Ovary (tissue), 9 donors: ENCODE results near the gene PRKG1. TPM values are rescaled to one million over a fixed set of nuclear protein-coding genes. Genes with fewer than 3 reads are reported as not detected.
A peak's percentile ranks its signal among the peaks of the same experiment; 100 is the strongest.

Experiments
- DNase-seq, 5 donors: peaks; one replicate each; pipeline ENCODE4 v3.0.0-alpha.2; 2019 to 2020
- H3K27ac ChIP-seq, 2 donors: fragments of 200-600 bp; one replicate each; pipeline versions ENCODE4 v1.5.1 to v1.8.0; 2019 to 2022
- H3K27me3 ChIP-seq: fragments of 200-600 bp; one replicate; pipeline ENCODE4 v1.8.0; 2022
- H3K36me3 ChIP-seq: fragments of 200-600 bp; sonication (generic); one replicate; pipeline ENCODE4 v1.5.1; 2019
- H3K4me1 ChIP-seq: one replicate; pipeline ENCODE4 v1.8.1; 2013; ENCODE audit warnings: mild to moderate bottlenecking, moderate library complexity; ENCODE audit not compliant: insufficient read depth
- H3K4me3 ChIP-seq: fragments of 200-600 bp; sonication (generic); one replicate; pipeline ENCODE4 v1.5.1; 2017
- H3K9me3 ChIP-seq, 2 donors: fragments of 200-600 bp in 1 of 2; sonication (generic) in 1 of 2; one replicate each; pipeline versions ENCODE4 v1.5.1 to v1.8.1; 2013 to 2019; ENCODE audit warnings: mild to moderate bottlenecking in 1 of 2, moderate library complexity in 1 of 2
- EP300 ChIP-seq: sonication (generic); formaldehyde crosslinking; IDR thresholded peaks from one replicate; pipeline ENCODE4 v1.6.1; 2017; ENCODE audit warnings: antibody characterized with exemption
- POLR2A ChIP-seq: fragments of 450-650 bp; IDR thresholded peaks from one replicate; pipeline ENCODE4 v1.6.1; 2017; ENCODE audit warnings: antibody characterized with exemption, mild to moderate bottlenecking, moderate library complexity
- WGBS, 3 donors: extraction: QIAGEN DNeasy Blood & Tissue Kit in 1 of 3; methylation state at CpG; one replicate each; pipeline versions ENCODE4 v1.1.5 to v1.1.7; 2013 to 2017; 5-methylcytosine and 5-hydroxymethylcytosine counted together
- intact Hi-C, 4 donors: fragments of 100-400 bp; cut with DNase I; formaldehyde crosslinking; loops; one replicate each; pipeline versions ENCODE4 v1.11.0 to v1.15.1; 2022 to 2023
- polyA plus RNA-seq, 2 donors: library from polyadenylated mRNA; stranded (reverse); fragments of 200-250 nt in 1 of 2; fragments of 350-450 nt in 1 of 2; fragmentation: Illumina TruSeq in 1 of 2; extraction: RNeasy Lipid Tissue Mini Kit (QIAGEN cat#74804) in 1 of 2; gene quantifications; one replicate each; pipeline ENCODE4 v1.2.3, GENCODE V29; 2013 to 2014
- total RNA-seq, 7 donors: library from RNA; depleted of rRNA in 2 of 7; stranded (reverse); fragments of >200 nt in 2 of 7; fragmentation: NEBNext Ultra II Directional in 3 of 7; extraction: Animal tissue kit (Norgen Biotek cat#: 25700) in 3 of 7; gene quantifications; one replicate each; pipeline versions ENCODE4 v1.1.0 to v1.2.4, GENCODE V29; 2016 to 2023
- TF ChIP-seq, protein P1 (sequence below), 3 donors: fragments of 450-650 bp in 2 of 3; fragments of 200-600 bp in 1 of 3; IDR thresholded peaks; one replicate each; pipeline versions ENCODE4 v1.5.1 to v1.8.0; 2016 to 2022; ENCODE audit warnings: antibody characterized with exemption in 3 of 3, mild to moderate bottlenecking in 1 of 3
- donor health status: DM: no; HTN: no; CAD: no; lungs with moderate emphysema.
- donor health status: DM: no; HTN: no; CAD: no.
- donor health status: Bipolar disorder and iron deficiency.
- donor health status: DM: yes; HTN: yes; CAD: no.
- donor health status: DM: no; HTN: no; CAD: no.
- donor health status: DM: yes; HTN: yes; CAD: no.

PRKG1 gene
- total and polyA plus RNA-seq, 9 donors, result 2.8 to 21.1 (median 15.7) TPM

GRCh38 chr10:52212062-52212461, 1137.8 kb downstream of the PRKG1 start:
- intact Hi-C loops, result loop anchor here in 1 of 4 donors (10.0 kb wide), 1 partner anchor 1147 kb away; no protein-coding TSS in a partner anchor
- Histone ChIP-seq H3K9me3 (no peaks in the 10 kb centered on the region), H3K4me3 (no peak overlapping the region), H3K4me1 (no peaks in the 10 kb centered on the region), H3K36me3 (no peaks in the 10 kb centered on the region), H3K27ac (no peak overlapping the region), H3K27me3 (no peaks in the 10 kb centered on the region)
- WGBS, 3 donors, result 50 to 57% (median 55%) methylated on average over 4 of the region's 4 CpGs
- TF ChIP-seq POLR2A, result no peak
- no peak for TF ChIP-seq EP300
- TF ChIP-seq, protein P1, sequence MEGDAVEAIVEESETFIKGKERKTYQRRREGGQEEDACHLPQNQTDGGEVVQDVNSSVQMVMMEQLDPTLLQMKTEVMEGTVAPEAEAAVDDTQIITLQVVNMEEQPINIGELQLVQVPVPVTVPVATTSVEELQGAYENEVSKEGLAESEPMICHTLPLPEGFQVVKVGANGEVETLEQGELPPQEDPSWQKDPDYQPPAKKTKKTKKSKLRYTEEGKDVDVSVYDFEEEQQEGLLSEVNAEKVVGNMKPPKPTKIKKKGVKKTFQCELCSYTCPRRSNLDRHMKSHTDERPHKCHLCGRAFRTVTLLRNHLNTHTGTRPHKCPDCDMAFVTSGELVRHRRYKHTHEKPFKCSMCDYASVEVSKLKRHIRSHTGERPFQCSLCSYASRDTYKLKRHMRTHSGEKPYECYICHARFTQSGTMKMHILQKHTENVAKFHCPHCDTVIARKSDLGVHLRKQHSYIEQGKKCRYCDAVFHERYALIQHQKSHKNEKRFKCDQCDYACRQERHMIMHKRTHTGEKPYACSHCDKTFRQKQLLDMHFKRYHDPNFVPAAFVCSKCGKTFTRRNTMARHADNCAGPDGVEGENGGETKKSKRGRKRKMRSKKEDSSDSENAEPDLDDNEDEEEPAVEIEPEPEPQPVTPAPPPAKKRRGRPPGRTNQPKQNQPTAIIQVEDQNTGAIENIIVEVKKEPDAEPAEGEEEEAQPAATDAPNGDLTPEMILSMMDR (IDR thresholded peaks at IDR 0.05), result no peak
- DNase-seq, result no peak

DNA sequence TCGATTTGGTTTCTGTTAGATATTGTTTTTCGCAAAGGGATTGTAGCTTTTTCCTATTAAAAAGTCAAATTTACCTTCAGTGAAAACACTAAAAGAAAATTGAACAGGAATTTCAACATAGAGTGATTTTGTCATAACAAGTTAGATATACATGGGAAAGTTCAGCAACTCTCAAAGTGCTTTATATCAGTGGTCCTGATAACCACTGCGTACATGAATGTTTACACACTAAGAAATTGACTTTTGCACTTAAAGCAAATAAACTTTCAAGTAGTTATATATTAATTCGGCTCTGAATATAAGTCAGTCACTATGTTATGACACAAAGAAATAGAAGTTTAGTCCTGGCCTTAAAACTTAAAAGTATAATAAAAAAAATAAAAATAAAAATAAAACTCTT, 1138.5 kb downstream of the PRKG1 start:
- Histone ChIP-seq H3K9me3 (no peaks in the 10 kb centered on the region), H3K36me3 (no peaks in the 10 kb centered on the region), H3K27me3 (no peaks in the 10 kb centered on the region), H3K27ac (no peak overlapping the region), H3K4me1 (no peaks in the 10 kb centered on the region), H3K4me3 (no peak overlapping the region)
- DNase-seq, result no peak
- TF ChIP-seq POLR2A (no peak), EP300 (no peak)
- TF ChIP-seq, protein P1 (IDR thresholded peaks at IDR 0.05), result no peak
- intact Hi-C loops, result loop anchor here in 1 of 4 donors (10.0 kb wide), 1 partner anchor 1148 kb away; no protein-coding TSS in a partner anchor
- 36 to 50% (median 49%) methylated on average over 4 of the region's 4 CpGs for WGBS, 3 donors

- intact Hi-C loops, result loop anchor here in 1 of 4 donors (10.0 kb wide), 1 partner anchor 1149 kb away; no protein-coding TSS in a partner anchor
- Histone ChIP-seq H3K27ac (no peak overlapping the region), H3K4me3 (no peak overlapping the region), H3K27me3 (no peaks in the 10 kb centered on the region), H3K4me1 (no peaks in the 10 kb centered on the region), H3K9me3 (no peaks in the 10 kb centered on the region), H3K36me3 (no peaks in the 10 kb centered on the region)
- DNase-seq, result peak in 1 of 5 donors; percentile 28
- 68 to 82% (median 76%) methylated on average over 3 of the region's 3 CpGs for WGBS, 3 donors
- TF ChIP-seq POLR2A (no peak), EP300 (no peak)
- TF ChIP-seq, protein P1 (IDR thresholded peaks at IDR 0.05), result no peak
Observed at GRCh38 chr10:52213321-52213752, 1139.0 kb downstream of the PRKG1 start.

GRCh38 chr10:52215745-52216361, 1141.6 kb downstream of the PRKG1 start:
- Histone ChIP-seq H3K36me3 (no peaks in the 10 kb centered on the region), H3K9me3 (no peaks in the 10 kb centered on the region), H3K27me3 (no peaks in the 10 kb centered on the region), H3K4me1 (no peaks in the 10 kb centered on the region), H3K4me3 (no peak overlapping the region), H3K27ac (no peak overlapping the region)
- DNase-seq, result peak in 3 of 5 donors; percentile 15 to 60 (median 29)
- intact Hi-C loops, result loop anchor here in 1 of 4 donors (5.0 to 10.0 kb wide), 2 partner anchors 1151 to 1224 kb away; no protein-coding TSS in a partner anchor
- TF ChIP-seq, protein P1 (IDR thresholded peaks at IDR 0.05), result peak; percentile 40 to 83 (median 51)
- TF ChIP-seq EP300, result no peak
- TF ChIP-seq POLR2A, result no peak
